AG09309 (cell line): ENCODE measurements around the gene PSTPIP1.
A peak's percentile ranks its signal among the peaks of the same experiment; 100 is the strongest.

ENCODE experiments used
- DNase-seq: peaks from one replicate; pipeline ENCODE4 v3.0.0-alpha.2; 2010; ENCODE audit warnings: low read depth
- H3K4me3 ChIP-seq: 2 replicates; pipeline ENCODE4 v1.5.1; 2011; ENCODE audit warnings: mild to moderate bottlenecking, low read depth, low read length, moderate library complexity; ENCODE audit not compliant: control insufficient read depth
- CTCF ChIP-seq: IDR thresholded peaks from 2 replicates; pipeline ENCODE4 v1.5.1; 2011; ENCODE audit warnings: mild to moderate bottlenecking, low read depth, low read length, inconsistent platforms; ENCODE audit not compliant: insufficient read depth, control insufficient read depth; ENCODE audit errors: missing control alignments

Gene PSTPIP1

GRCh38 chr15:77022646-77023575 lies 28.0 kb downstream of the PSTPIP1 start:
- H3K4me3 ChIP-seq = no peak overlapping the region
- no peak for DNase-seq
- TF ChIP-seq CTCF = no peak

- no peak for TF ChIP-seq CTCF
- H3K4me3 ChIP-seq = no peak overlapping the region
- DNase-seq = no peak
Observed at GRCh38 chr15:77023576-77024272, 28.8 kb downstream of the PSTPIP1 start.

- H3K4me3 ChIP-seq = no peak overlapping the region
- no peak for DNase-seq
- peak; percentile 91 for TF ChIP-seq CTCF
Observed at GRCh38 chr15:77024273-77025082, 29.6 kb downstream of the PSTPIP1 start.

- no peak for TF ChIP-seq CTCF
- DNase-seq = no peak
- no peak overlapping the region for H3K4me3 ChIP-seq
Observed at GRCh38 chr15:77025083-77025901, 30.4 kb downstream of the PSTPIP1 start.

- no peak for TF ChIP-seq CTCF
- DNase-seq = no peak
- H3K4me3 ChIP-seq = no peak overlapping the region
Observed at GRCh38 chr15:77025941-77026411, 31.1 kb downstream of the PSTPIP1 start.

- no peak for DNase-seq
- no peak for TF ChIP-seq CTCF
- no peak overlapping the region for H3K4me3 ChIP-seq
Observed at GRCh38 chr15:77026501-77027110, 31.7 kb downstream of the PSTPIP1 start.
